WTC11 (cell line): ENCODE results near the gene DMAC1. TPM values are rescaled to one million over a fixed set of nuclear protein-coding genes. Genes with fewer than 3 reads are reported as not detected.
A peak's percentile ranks its signal among the peaks of the same experiment; 100 is the strongest.

Experiments
- ATAC-seq: fragments of 200-7000 bp; cut with Tn5 transposase; 2 replicates; pipeline ENCODE4 v1.10.0; 2021; ENCODE audit warnings: mild to moderate bottlenecking, moderate library complexity
- CTCF ChIA-PET: fragments of 300-600 bp; sonication (Branson Sonifier 250); formaldehyde crosslinking; loops from one replicate; lab custom pipeline; 2021; ENCODE audit warnings: antibody characterized with exemption; lab: Charles Lee
- POLR2A ChIA-PET: fragments of 350-600 bp; sonication (Branson Sonifier 250); formaldehyde crosslinking; loops from one replicate; lab custom pipeline; 2021; ENCODE audit warnings: antibody characterized with exemption; lab: Charles Lee
- DNase-seq: peaks from one replicate; pipeline ENCODE4 v3.0.0; 2021; ENCODE audit warnings: low spot score
- H3K27ac Mint-ChIP-seq: 2 replicates; pipeline ENCODE4 v1.8.0; 2021; ENCODE audit warnings: mixed read lengths
- H3K27me3 Mint-ChIP-seq: 2 replicates; pipeline ENCODE4 v1.8.0; 2021; ENCODE audit warnings: low read depth, mild to moderate bottlenecking, moderate library complexity, mixed read lengths
- H3K36me3 Mint-ChIP-seq: 2 replicates; pipeline ENCODE4 v1.8.0; 2021; ENCODE audit warnings: mixed read lengths
- H3K4me1 Mint-ChIP-seq: 2 replicates; pipeline ENCODE4 v1.8.0; 2022; ENCODE audit warnings: mixed read lengths
- H3K4me3 Mint-ChIP-seq: 2 replicates; pipeline ENCODE4 v1.8.0; 2021; ENCODE audit warnings: mild to moderate bottlenecking, moderate library complexity, mixed read lengths
- H3K9me3 Mint-ChIP-seq: 2 replicates; pipeline ENCODE4 v1.8.0; 2021; ENCODE audit warnings: mixed read lengths
- CDX4 ChIP-seq: fragments of 250-450 bp; sonication (Bioruptor Pico); IDR thresholded peaks from 2 replicates; pipeline ENCODE4 v1.9.0; 2021; ENCODE audit warnings: moderate library complexity, mild to moderate bottlenecking, inconsistent platforms, borderline replicate concordance
- CREM ChIP-seq: sonication (generic); formaldehyde crosslinking; IDR thresholded peaks from 2 replicates; pipeline ENCODE4 v1.8.1; 2022; ENCODE audit warnings: mild to moderate bottlenecking, missing genetic modification reagents, moderate library complexity
- E2F5 ChIP-seq: sonication (generic); formaldehyde crosslinking; IDR thresholded peaks from 2 replicates; pipeline ENCODE4 v1.8.1; 2022; ENCODE audit warnings: mild to moderate bottlenecking, moderate library complexity, missing genetic modification reagents
- ELF4 ChIP-seq: sonication (generic); formaldehyde crosslinking; IDR thresholded peaks from 2 replicates; pipeline ENCODE4 v1.8.1; 2022; ENCODE audit warnings: low read depth, mild to moderate bottlenecking, moderate library complexity, missing genetic modification reagents
- FOXJ3 ChIP-seq: sonication (generic); formaldehyde crosslinking; IDR thresholded peaks from 2 replicates; pipeline ENCODE4 v1.9.0; 2021; ENCODE audit warnings: missing genetic modification reagents, mild to moderate bottlenecking, borderline replicate concordance
- FOXK1 ChIP-seq: sonication (generic); formaldehyde crosslinking; IDR thresholded peaks from 2 replicates; pipeline ENCODE4 v1.8.0; 2022; ENCODE audit warnings: mild to moderate bottlenecking, moderate library complexity, missing genetic modification reagents
- FOXP1 ChIP-seq: sonication (generic); formaldehyde crosslinking; IDR thresholded peaks from 2 replicates; pipeline ENCODE4 v1.8.0; 2022; ENCODE audit warnings: missing genetic modification reagents, mild to moderate bottlenecking, moderate library complexity, borderline replicate concordance
- FOXP4 ChIP-seq: sonication (generic); formaldehyde crosslinking; IDR thresholded peaks from 2 replicates; pipeline ENCODE4 v1.8.0; 2022; ENCODE audit warnings: mild to moderate bottlenecking, missing genetic modification reagents
- GTF2I ChIP-seq: fragments of 250-450 bp; sonication (Bioruptor Pico); conservative IDR thresholded peaks from 2 replicates; pipeline ENCODE4 v1.4.0; 2021; ENCODE audit warnings: mild to moderate bottlenecking
- HMGA2 ChIP-seq: fragments of 250-450 bp; sonication (Bioruptor Pico); IDR thresholded peaks from 2 replicates; pipeline ENCODE4 v1.4.0; 2021; ENCODE audit warnings: mild to moderate bottlenecking, moderate library complexity
- JUN ChIP-seq: sonication (generic); formaldehyde crosslinking; IDR thresholded peaks from 2 replicates; pipeline ENCODE4 v1.8.0; 2023; ENCODE audit warnings: mild to moderate bottlenecking, missing genetic modification reagents
- MAX ChIP-seq: sonication (generic); formaldehyde crosslinking; IDR thresholded peaks from 2 replicates; pipeline ENCODE4 v1.8.0; 2022; ENCODE audit warnings: mild to moderate bottlenecking, missing genetic modification reagents
- NFATC4 ChIP-seq: fragments of 250-450 bp; sonication (Bioruptor Pico); IDR thresholded peaks from 2 replicates; pipeline ENCODE4 v1.9.0; 2021; ENCODE audit warnings: mild to moderate bottlenecking
- NFYB ChIP-seq: sonication (generic); formaldehyde crosslinking; conservative IDR thresholded peaks from 2 replicates; pipeline ENCODE4 v1.8.0; 2022; ENCODE audit warnings: low read depth, missing genetic modification reagents
- OVOL2 ChIP-seq: fragments of 250-450 bp; sonication (Bioruptor Pico); IDR thresholded peaks from 2 replicates; pipeline ENCODE4 v1.9.0; 2021; ENCODE audit warnings: mild to moderate bottlenecking, borderline replicate concordance
- RELA ChIP-seq: sonication (generic); formaldehyde crosslinking; IDR thresholded peaks from 2 replicates; pipeline ENCODE4 v1.8.1; 2022; ENCODE audit warnings: missing genetic modification reagents, mild to moderate bottlenecking, borderline replicate concordance
- SMAD3 ChIP-seq: sonication (generic); formaldehyde crosslinking; IDR thresholded peaks from 2 replicates; pipeline ENCODE4 v1.8.0; 2022; ENCODE audit warnings: missing genetic modification reagents, mild to moderate bottlenecking, borderline replicate concordance
- SMAD4 ChIP-seq: sonication (generic); formaldehyde crosslinking; IDR thresholded peaks from 2 replicates; pipeline ENCODE4 v1.8.0; 2022; ENCODE audit warnings: mild to moderate bottlenecking, missing genetic modification reagents
- SP1 ChIP-seq: sonication (generic); formaldehyde crosslinking; conservative IDR thresholded peaks from 2 replicates; pipeline ENCODE4 v1.8.1; 2022; ENCODE audit warnings: missing genetic modification reagents
- TP53 ChIP-seq: sonication (generic); formaldehyde crosslinking; IDR thresholded peaks from 2 replicates; pipeline ENCODE4 v1.8.1; 2023; ENCODE audit warnings: mild to moderate bottlenecking, missing genetic modification reagents
- ZNF263 ChIP-seq: sonication (generic); formaldehyde crosslinking; IDR thresholded peaks from 2 replicates; pipeline ENCODE4 v1.8.1; 2022; ENCODE audit warnings: low read depth, mild to moderate bottlenecking, moderate library complexity, missing genetic modification reagents
- ZNF281 ChIP-seq: sonication (generic); formaldehyde crosslinking; IDR thresholded peaks from 2 replicates; pipeline ENCODE4 v1.8.0; 2023; ENCODE audit warnings: mild to moderate bottlenecking, missing genetic modification reagents
- ZNF423 ChIP-seq: fragments of 250-450 bp; sonication (Bioruptor Pico); IDR thresholded peaks from 2 replicates; pipeline ENCODE4 v2.1.2; 2022; ENCODE audit warnings: mild to moderate bottlenecking, moderate library complexity
- total RNA-seq: library from RNA; stranded (reverse); gene quantifications from 3 replicates; pipeline ENCODE4 v1.2.3, GENCODE V29; 2021
- TF ChIP-seq, protein P1 (sequence below): sonication (generic); formaldehyde crosslinking; IDR thresholded peaks from 2 replicates; pipeline ENCODE4 v1.8.1; 2023; ENCODE audit warnings: mild to moderate bottlenecking, missing genetic modification reagents, moderate library complexity
- TF ChIP-seq, protein P2 (sequence below): sonication (generic); formaldehyde crosslinking; conservative IDR thresholded peaks from 2 replicates; pipeline ENCODE4 v1.8.1; 2022; ENCODE audit warnings: mild to moderate bottlenecking, missing genetic modification reagents
- TF ChIP-seq, protein P3 (sequence below): fragments of 250-450 bp; sonication (Bioruptor Pico); IDR thresholded peaks from 2 replicates; pipeline ENCODE4 v1.9.0; 2021; ENCODE audit warnings: mild to moderate bottlenecking

DMAC1 gene
- total RNA-seq, 1 experiment from 2014 or later, result 71.2 TPM

- ChIA-PET CTCF (no interaction called here), POLR2A (no interaction called here)
- DNase-seq (no peak), ATAC-seq (no peak)
- Mint-ChIP-seq H3K27ac (0 out of 2 replicates have a peak overlapping the region, but pooled peaks have one; percentile 42), H3K36me3 (no peaks in the 10 kb centered on the region), H3K4me3 (no peak overlapping the region), H3K9me3 (no peaks in the 10 kb centered on the region), H3K4me1 (no peaks in the 10 kb centered on the region; the same call in 1 of the 2 replicates), H3K27me3 (no peaks in the 10 kb centered on the region)
- TF ChIP-seq, protein P1, sequence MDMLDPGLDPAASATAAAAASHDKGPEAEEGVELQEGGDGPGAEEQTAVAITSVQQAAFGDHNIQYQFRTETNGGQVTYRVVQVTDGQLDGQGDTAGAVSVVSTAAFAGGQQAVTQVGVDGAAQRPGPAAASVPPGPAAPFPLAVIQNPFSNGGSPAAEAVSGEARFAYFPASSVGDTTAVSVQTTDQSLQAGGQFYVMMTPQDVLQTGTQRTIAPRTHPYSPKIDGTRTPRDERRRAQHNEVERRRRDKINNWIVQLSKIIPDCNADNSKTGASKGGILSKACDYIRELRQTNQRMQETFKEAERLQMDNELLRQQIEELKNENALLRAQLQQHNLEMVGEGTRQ (CRISPR knock-in tag), result no peak
- TF ChIP-seq MAX (CRISPR knock-in tag) (no peak), GTF2I (no peak), OVOL2 (no peak), NFATC4 (no peak), RELA (CRISPR knock-in tag) (no peak), ELF4 (no peak), CREM (CRISPR knock-in tag) (no peak), FOXP1 (no peak), ZNF281 (CRISPR knock-in tag) (no peak), ZNF423 (no peak), HMGA2 (CRISPR knock-in tag) (no peak), CDX4 (no peak), TP53 (no peak), JUN (CRISPR knock-in tag) (no peak), FOXP4 (no peak)
- TF ChIP-seq, protein P2, sequence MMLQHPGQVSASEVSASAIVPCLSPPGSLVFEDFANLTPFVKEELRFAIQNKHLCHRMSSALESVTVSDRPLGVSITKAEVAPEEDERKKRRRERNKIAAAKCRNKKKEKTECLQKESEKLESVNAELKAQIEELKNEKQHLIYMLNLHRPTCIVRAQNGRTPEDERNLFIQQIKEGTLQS (CRISPR knock-in tag), result no peak
Measured at GRCh38 chr9:7823651-7824050, 24.1 kb upstream of the DMAC1 start.

DNA sequence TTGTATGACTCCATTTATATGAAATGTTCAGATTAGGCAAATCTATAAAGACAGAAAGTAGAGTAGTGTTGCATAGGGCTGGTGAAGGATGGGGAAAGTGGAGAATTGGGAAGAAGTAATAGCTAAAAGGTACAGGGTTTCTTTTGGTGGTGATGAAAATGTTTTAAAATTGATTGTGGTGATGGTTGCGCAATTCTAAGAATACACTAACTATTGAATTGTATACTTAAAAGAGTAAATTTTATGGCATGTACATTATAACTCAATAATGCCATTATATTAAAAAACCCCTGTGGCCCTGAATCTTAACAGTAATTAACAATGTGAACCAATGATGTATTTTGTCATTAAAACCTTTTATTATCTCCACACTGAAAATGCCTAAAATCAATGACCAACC is 20.4 kb upstream of the DMAC1 start:
- H3K36me3 Mint-ChIP-seq, result no peaks in the 10 kb centered on the region
- H3K27ac Mint-ChIP-seq, result no peak overlapping the region
- CTCF ChIA-PET, result no interaction called here
- no peak for DNase-seq
- peaks cover 3% of the 10 kb centered on the region for H3K4me1 Mint-ChIP-seq
- no peaks in the 10 kb centered on the region for H3K27me3 Mint-ChIP-seq
- POLR2A ChIA-PET, result interaction anchor here (0.7 kb wide), 1 partner anchor 107 kb away, joined by 3 read pairs; no protein-coding TSS in a partner anchor
- no peak overlapping the region for H3K4me3 Mint-ChIP-seq
- no peak for ATAC-seq
- no peaks in the 10 kb centered on the region for H3K9me3 Mint-ChIP-seq
- no peak for TF ChIP-seq SMAD4 (CRISPR knock-in tag)
- no peak for TF ChIP-seq SMAD3 (CRISPR knock-in tag)
- TF ChIP-seq, protein P3, sequence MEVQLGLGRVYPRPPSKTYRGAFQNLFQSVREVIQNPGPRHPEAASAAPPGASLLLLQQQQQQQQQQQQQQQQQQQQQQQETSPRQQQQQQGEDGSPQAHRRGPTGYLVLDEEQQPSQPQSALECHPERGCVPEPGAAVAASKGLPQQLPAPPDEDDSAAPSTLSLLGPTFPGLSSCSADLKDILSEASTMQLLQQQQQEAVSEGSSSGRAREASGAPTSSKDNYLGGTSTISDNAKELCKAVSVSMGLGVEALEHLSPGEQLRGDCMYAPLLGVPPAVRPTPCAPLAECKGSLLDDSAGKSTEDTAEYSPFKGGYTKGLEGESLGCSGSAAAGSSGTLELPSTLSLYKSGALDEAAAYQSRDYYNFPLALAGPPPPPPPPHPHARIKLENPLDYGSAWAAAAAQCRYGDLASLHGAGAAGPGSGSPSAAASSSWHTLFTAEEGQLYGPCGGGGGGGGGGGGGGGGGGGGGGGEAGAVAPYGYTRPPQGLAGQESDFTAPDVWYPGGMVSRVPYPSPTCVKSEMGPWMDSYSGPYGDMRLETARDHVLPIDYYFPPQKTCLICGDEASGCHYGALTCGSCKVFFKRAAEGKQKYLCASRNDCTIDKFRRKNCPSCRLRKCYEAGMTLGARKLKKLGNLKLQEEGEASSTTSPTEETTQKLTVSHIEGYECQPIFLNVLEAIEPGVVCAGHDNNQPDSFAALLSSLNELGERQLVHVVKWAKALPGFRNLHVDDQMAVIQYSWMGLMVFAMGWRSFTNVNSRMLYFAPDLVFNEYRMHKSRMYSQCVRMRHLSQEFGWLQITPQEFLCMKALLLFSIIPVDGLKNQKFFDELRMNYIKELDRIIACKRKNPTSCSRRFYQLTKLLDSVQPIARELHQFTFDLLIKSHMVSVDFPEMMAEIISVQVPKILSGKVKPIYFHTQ (CRISPR knock-in tag), result no peak
- TF ChIP-seq SP1, result no peak
- TF ChIP-seq NFYB (CRISPR knock-in tag), result no peak
- TF ChIP-seq FOXK1, result no peak
- no peak for TF ChIP-seq FOXJ3
- no peak for TF ChIP-seq E2F5 (CRISPR knock-in tag)
- no peak for TF ChIP-seq ZNF263 (CRISPR knock-in tag)
- no peak for TF ChIP-seq JUN (CRISPR knock-in tag)
- no peak for TF ChIP-seq MAX (CRISPR knock-in tag)
